Calu3 (cell line): Measurements from ENCODE around the gene DRC7. TPM values are rescaled to one million over a fixed set of nuclear protein-coding genes. Genes with fewer than 3 reads are reported as not detected.

Experiments
- BruUV-seq: library from RNA; stranded (reverse); fragments of 400-500 nt; replicated peaks from 2 replicates; lab custom pipeline; 2021; lab: Mats Ljungman, UMichigan
- CTCF ChIA-PET: fragments of 300-600 bp; sonication (Branson Sonifier 250); formaldehyde crosslinking; loops from one replicate; lab custom pipeline; 2022; ENCODE audit warnings: antibody characterized with exemption; lab: Charles Lee
- DNase-seq: peaks from one replicate; pipeline ENCODE4 v3.0.0; 2022
- H3K27ac Mint-ChIP-seq: one replicate; pipeline ENCODE4 v1.8.0; 2022; ENCODE audit warnings: mixed read lengths; ENCODE audit not compliant: unreplicated experiment
- H3K27me3 Mint-ChIP-seq: one replicate; pipeline ENCODE4 v1.8.0; 2022; ENCODE audit warnings: mixed read lengths; ENCODE audit not compliant: unreplicated experiment
- H3K36me3 Mint-ChIP-seq: one replicate; pipeline ENCODE4 v1.8.0; 2022; ENCODE audit warnings: mild to moderate bottlenecking, moderate library complexity, mixed read lengths; ENCODE audit not compliant: insufficient read depth, unreplicated experiment
- H3K4me1 Mint-ChIP-seq: one replicate; pipeline ENCODE4 v1.8.0; 2022; ENCODE audit warnings: mild to moderate bottlenecking, low read depth, mixed read lengths; ENCODE audit not compliant: unreplicated experiment
- H3K4me3 Mint-ChIP-seq: one replicate; pipeline ENCODE4 v1.8.0; 2022; ENCODE audit warnings: mild to moderate bottlenecking, low read depth, moderate library complexity, mixed read lengths; ENCODE audit not compliant: unreplicated experiment
- H3K9me3 Mint-ChIP-seq: one replicate; pipeline ENCODE4 v1.8.0; 2022; ENCODE audit warnings: low read depth, mixed read lengths; ENCODE audit not compliant: unreplicated experiment
- intact Hi-C: fragments of 100-400 bp; cut with micrococcal nuclease; formaldehyde crosslinking; loops from one replicate; pipeline ENCODE4 v1.10.0; 2022; ENCODE audit not compliant: unreplicated experiment
- total RNA-seq: library from RNA; stranded (reverse); gene quantifications from 2 replicates; pipeline ENCODE4 v1.2.3, GENCODE V29; 2022
- TF ChIP-seq, protein P1 (sequence below): fragments of 200-600 bp; IDR thresholded peaks from one replicate; pipeline ENCODE4 v1.8.0; 2022; ENCODE audit warnings: antibody characterized with exemption; ENCODE audit not compliant: unreplicated experiment

DRC7 gene
- total RNA-seq, 1 experiment from 2014 or later: not detected

GRCh38 chr16:57750796-57751538, 56.4 kb downstream of the DRC7 start:
- no peak overlapping the region for H3K27ac Mint-ChIP-seq
- no peak for DNase-seq
- no peak overlapping the region for H3K4me3 Mint-ChIP-seq
- CTCF ChIA-PET: interaction anchor here (0.6 to 1.5 kb wide), 2 partner anchors 15 to 81 kb away, joined by 4 to 6 read pairs; partner anchors contain the start of gene KATNB1
- intact Hi-C loops: loop anchor here (10.0 kb wide), 2 partner anchors 144 to 254 kb away; partner anchors contain the start of genes USB1 and ZNF319
- H3K27me3 Mint-ChIP-seq: no peaks in the 10 kb centered on the region
- H3K36me3 Mint-ChIP-seq: peaks cover 4% of the 10 kb centered on the region
- H3K4me1 Mint-ChIP-seq: no peaks in the 10 kb centered on the region
- no TSS peak for BruUV-seq
- H3K9me3 Mint-ChIP-seq: no peaks in the 10 kb centered on the region
- TF ChIP-seq, protein P1, sequence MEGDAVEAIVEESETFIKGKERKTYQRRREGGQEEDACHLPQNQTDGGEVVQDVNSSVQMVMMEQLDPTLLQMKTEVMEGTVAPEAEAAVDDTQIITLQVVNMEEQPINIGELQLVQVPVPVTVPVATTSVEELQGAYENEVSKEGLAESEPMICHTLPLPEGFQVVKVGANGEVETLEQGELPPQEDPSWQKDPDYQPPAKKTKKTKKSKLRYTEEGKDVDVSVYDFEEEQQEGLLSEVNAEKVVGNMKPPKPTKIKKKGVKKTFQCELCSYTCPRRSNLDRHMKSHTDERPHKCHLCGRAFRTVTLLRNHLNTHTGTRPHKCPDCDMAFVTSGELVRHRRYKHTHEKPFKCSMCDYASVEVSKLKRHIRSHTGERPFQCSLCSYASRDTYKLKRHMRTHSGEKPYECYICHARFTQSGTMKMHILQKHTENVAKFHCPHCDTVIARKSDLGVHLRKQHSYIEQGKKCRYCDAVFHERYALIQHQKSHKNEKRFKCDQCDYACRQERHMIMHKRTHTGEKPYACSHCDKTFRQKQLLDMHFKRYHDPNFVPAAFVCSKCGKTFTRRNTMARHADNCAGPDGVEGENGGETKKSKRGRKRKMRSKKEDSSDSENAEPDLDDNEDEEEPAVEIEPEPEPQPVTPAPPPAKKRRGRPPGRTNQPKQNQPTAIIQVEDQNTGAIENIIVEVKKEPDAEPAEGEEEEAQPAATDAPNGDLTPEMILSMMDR: no peak

GRCh38 chr16:57751539-57752202, 57.1 kb downstream of the DRC7 start:
- Mint-ChIP-seq H3K4me1 (no peaks in the 10 kb centered on the region), H3K27me3 (no peaks in the 10 kb centered on the region), H3K9me3 (no peaks in the 10 kb centered on the region), H3K36me3 (peaks cover 10% of the 10 kb centered on the region), H3K27ac (no peak overlapping the region), H3K4me3 (no peak overlapping the region)
- no peak for DNase-seq
- no TSS peak for BruUV-seq
- intact Hi-C loops: loop anchor here (10.0 kb wide), 2 partner anchors 143 to 253 kb away; partner anchors contain the start of genes USB1 and ZNF319
- CTCF ChIA-PET: interaction anchor here (0.6 to 1.5 kb wide), 2 partner anchors 16 to 80 kb away, joined by 4 to 6 read pairs; partner anchors contain the start of gene KATNB1
- TF ChIP-seq, protein P1: no peak

- intact Hi-C loops: loop anchor here (10.0 kb wide), 2 partner anchors 143 to 253 kb away; partner anchors contain the start of genes USB1 and ZNF319
- DNase-seq: no peak
- Mint-ChIP-seq H3K27ac (no peak overlapping the region), H3K4me3 (no peak overlapping the region), H3K36me3 (peaks cover 12% of the 10 kb centered on the region), H3K27me3 (no peaks in the 10 kb centered on the region), H3K4me1 (no peaks in the 10 kb centered on the region), H3K9me3 (no peaks in the 10 kb centered on the region)
- no TSS peak for BruUV-seq
- TF ChIP-seq, protein P1: no peak
- CTCF ChIA-PET: interaction anchor here (1.5 kb wide), 1 partner anchor 16 kb away, joined by 4 read pairs; the partner anchor contains the start of gene KATNB1
Measured at GRCh38 chr16:57752203-57752580, 57.6 kb downstream of the DRC7 start.

- DNase-seq: no peak
- no TSS peak for BruUV-seq
- CTCF ChIA-PET: interaction anchor here (1.5 kb wide), 1 partner anchor 17 kb away, joined by 4 read pairs; the partner anchor contains the start of gene KATNB1
- no peaks in the 10 kb centered on the region for H3K9me3 Mint-ChIP-seq
- intact Hi-C loops: loop anchor here (10.0 kb wide), 2 partner anchors 142 to 252 kb away; partner anchors contain the start of genes USB1 and ZNF319
- H3K27ac Mint-ChIP-seq: no peak overlapping the region
- TF ChIP-seq, protein P1: no peak
- peaks cover 17% of the 10 kb centered on the region for H3K36me3 Mint-ChIP-seq
- H3K4me3 Mint-ChIP-seq: no peak overlapping the region
- no peaks in the 10 kb centered on the region for H3K27me3 Mint-ChIP-seq
- H3K4me1 Mint-ChIP-seq: no peaks in the 10 kb centered on the region
Measured at GRCh38 chr16:57752581-57753447, 58.2 kb downstream of the DRC7 start.
